HCT116 (cell line): Measurements from ENCODE around the gene SPX. TPM values are rescaled to one million over a fixed set of nuclear protein-coding genes. Genes with fewer than 3 reads are reported as not detected.

Source experiments
- ATAC-seq: fragments of 200-7000 bp; cut with Tn5 transposase; 2 replicates; pipeline ENCODE4 v1.9.1; 2020; ENCODE audit warnings: mild to moderate bottlenecking, moderate library complexity
- BruUV-seq: library from RNA; stranded (reverse); fragments of 400-500 nt; replicated peaks from 2 replicates; lab custom pipeline; 2021; lab: Mats Ljungman, UMichigan
- CTCF ChIA-PET: fragments of 300-600 bp; sonication (Branson Sonifier 250); formaldehyde crosslinking; loops from one replicate; lab custom pipeline; 2021; ENCODE audit warnings: antibody characterized with exemption; lab: Charles Lee
- POLR2A ChIA-PET: fragments of 300-600, 350-600 bp; sonication (Branson Sonifier 250); formaldehyde crosslinking; loops from one replicate; lab custom pipeline; 2021; ENCODE audit warnings: antibody characterized with exemption; lab: Charles Lee
- RAD21 ChIA-PET, 2 experiments: fragments of 300-600 bp; sonication (Branson Sonifier 250); formaldehyde crosslinking; loops; one replicate each; lab custom pipeline; 2023; ENCODE audit warnings: low total read pairs in 2 of 2; ENCODE audit not compliant: uncharacterized antibody in 2 of 2, unreplicated experiment in 2 of 2, low non-redundant PET in 1 of 2; lab: Charles Lee
- DNase-seq: peaks from one replicate; pipeline ENCODE4 v3.0.0-alpha.2; 2010; ENCODE audit warnings: low read depth, low spot score
- H2AFZ ChIP-seq: fragments of 200-600 bp; shearing (Covaris generic), sonication (generic); 2 replicates; pipeline ENCODE4 v1.6.1; 2017; ENCODE audit warnings: low read depth, mixed run types, mixed read lengths, antibody characterized with exemption, low read length; ENCODE audit not compliant: poor library complexity, severe bottlenecking
- H3K27ac ChIP-seq: 2 replicates; pipeline ENCODE4 v1.5.1; 2012; ENCODE audit warnings: low read depth, low read length
- H3K27me3 ChIP-seq: fragments of 200-600 bp; sonication (generic); 2 replicates; pipeline ENCODE4 v1.6.1; 2016; ENCODE audit warnings: mixed run types, low read length, mixed read lengths; ENCODE audit not compliant: insufficient read depth
- H3K36me3 ChIP-seq, 2 experiments: fragments of 200-500 bp in 1 of 2; fragments of 200-600 bp in 1 of 2; sonication (Bioruptor generic) in 1 of 2; sonication (generic) in 1 of 2; 2 replicates each; pipeline versions ENCODE4 v1.5.1 to v1.6.1; 2014 to 2016; ENCODE audit warnings: low read length in 2 of 2, inconsistent platforms in 1 of 2, mixed read lengths in 1 of 2, mixed run types in 1 of 2; ENCODE audit not compliant: insufficient read depth in 2 of 2, control insufficient read depth in 1 of 2
- H3K4me1 ChIP-seq, 2 experiments: fragments of 200-600 bp in 1 of 2; sonication (generic) in 1 of 2; 2 replicates each; pipeline versions ENCODE4 v1.5.1 to v1.6.1; 2012 to 2017; ENCODE audit warnings: low read length in 2 of 2, inconsistent platforms in 1 of 2, mild to moderate bottlenecking in 1 of 2, mixed read lengths in 1 of 2, mixed run types in 1 of 2, moderate library complexity in 1 of 2; ENCODE audit not compliant: insufficient read depth in 2 of 2, control insufficient read depth in 1 of 2
- H3K4me2 ChIP-seq: fragments of 200-600 bp; sonication (generic); 2 replicates; pipeline ENCODE4 v1.6.1; 2017; ENCODE audit warnings: mixed run types, low read length, mixed read lengths
- H3K4me3 ChIP-seq, 2 experiments: fragments of 200-600 bp in 1 of 2; sonication (generic) in 1 of 2; replicated peaks in 1 of 2; 2 replicates each; pipeline ENCODE4 v1.5.1; 2011 to 2016; ENCODE audit warnings: low read length in 2 of 2, control low read depth in 1 of 2, low read depth in 1 of 2, mild to moderate bottlenecking in 1 of 2, mixed read lengths in 1 of 2, mixed run types in 1 of 2
- H3K79me2 ChIP-seq: fragments of 200-600 bp; sonication (generic); 2 replicates; pipeline ENCODE4 v1.6.1; 2017; ENCODE audit warnings: mild to moderate bottlenecking, mixed run types, low read length, moderate library complexity, mixed read lengths; ENCODE audit not compliant: insufficient read depth
- H3K9ac ChIP-seq: fragments of 200-600 bp; sonication (generic); 2 replicates; pipeline ENCODE4 v1.6.1; 2016; ENCODE audit warnings: low read length, mixed read lengths
- H3K9me2 ChIP-seq: fragments of 200-600 bp; sonication (generic), shearing (Covaris generic); 2 replicates; pipeline ENCODE4 v1.6.1; 2017; ENCODE audit warnings: mixed run types, mild to moderate bottlenecking, moderate library complexity; ENCODE audit not compliant: insufficient read depth
- H3K9me3 ChIP-seq, 2 experiments: fragments of 200-500 bp in 1 of 2; fragments of 200-600 bp in 1 of 2; sonication (Bioruptor generic) in 1 of 2; sonication (generic) in 1 of 2; 2 replicates each; pipeline ENCODE4 v1.6.1; 2014 to 2017; ENCODE audit warnings: low read length in 2 of 2, mixed read lengths in 2 of 2, inconsistent platforms in 1 of 2, low read depth in 1 of 2, mild to moderate bottlenecking in 1 of 2, mixed run types in 1 of 2, moderate library complexity in 1 of 2; ENCODE audit not compliant: control insufficient read depth in 1 of 2, insufficient read depth in 1 of 2
- H4K20me1 ChIP-seq: fragments of 200-600 bp; sonication (generic), shearing (Covaris generic); 2 replicates; pipeline ENCODE4 v1.6.1; 2017; ENCODE audit warnings: mixed run types, mild to moderate bottlenecking, moderate library complexity; ENCODE audit not compliant: insufficient read depth
- CBX3 ChIP-seq: IDR thresholded peaks from 2 replicates; pipeline ENCODE4 v1.6.1; 2012; ENCODE audit warnings: low read depth
- CEBPB ChIP-seq: IDR thresholded peaks from 2 replicates; pipeline ENCODE4 v1.6.1; 2012; ENCODE audit warnings: low read depth
- CTCF ChIP-seq, 3 experiments: fragments of 200-600 bp in 1 of 3; sonication (generic) in 1 of 3; IDR thresholded peaks in 2 of 3; conservative IDR thresholded peaks in 1 of 3; 2 replicates each; pipeline ENCODE4 v1.5.1; 2012 to 2017; ENCODE audit warnings: low read depth in 2 of 3, low read length in 2 of 3, antibody characterized with exemption in 1 of 3, borderline replicate concordance in 1 of 3, control low read depth in 1 of 3, mild to moderate bottlenecking in 1 of 3, mixed read lengths in 1 of 3, mixed run types in 1 of 3, moderate library complexity in 1 of 3; ENCODE audit not compliant: insufficient read depth in 1 of 3
- ELF1 ChIP-seq: IDR thresholded peaks from 2 replicates; pipeline ENCODE4 v1.6.1; 2012; ENCODE audit warnings: low read depth, borderline replicate concordance
- MAX ChIP-seq: IDR thresholded peaks from 2 replicates; pipeline ENCODE4 v1.6.1; 2012
- POLR2A ChIP-seq: IDR thresholded peaks from 2 replicates; pipeline ENCODE4 v1.7.0; 2011; ENCODE audit warnings: borderline replicate concordance; ENCODE audit not compliant: insufficient read depth, insufficient read length; ENCODE audit errors: extremely low read depth
- POLR2AphosphoS5 ChIP-seq: IDR thresholded peaks from 2 replicates; pipeline ENCODE4 v1.6.1; 2011; ENCODE audit warnings: mild to moderate bottlenecking, low read depth, low read length, moderate library complexity
- REST ChIP-seq: IDR thresholded peaks from 2 replicates; pipeline ENCODE4 v1.6.1; 2012; ENCODE audit warnings: low read depth
- TCF7L2 ChIP-seq: IDR thresholded peaks from 2 replicates; pipeline ENCODE4 v1.7.0; 2011; ENCODE audit warnings: borderline replicate concordance, inconsistent platforms; ENCODE audit not compliant: insufficient read depth, insufficient read length; ENCODE audit errors: extremely low read depth
- ZNF274 ChIP-seq: fragments of 200-500 bp; sonication (Bioruptor generic); IDR thresholded peaks from 2 replicates; pipeline ENCODE4 v1.6.1; 2014; ENCODE audit warnings: mild to moderate bottlenecking, low read depth, low read length, inconsistent platforms
- intact Hi-C: fragments of 100-400 bp; cut with micrococcal nuclease; formaldehyde crosslinking; loops from 2 replicates; pipeline ENCODE4 v1.10.0; 2022
- total RNA-seq: library from RNA; stranded (reverse); gene quantifications from one replicate; pipeline ENCODE4 v1.2.1, GENCODE V29; 2021; ENCODE audit not compliant: unreplicated experiment

Gene SPX
- total RNA-seq, 1 experiment from 2014 or later = 0.76 TPM

- POLR2A ChIA-PET = no interaction called here
- no peak for DNase-seq
- Histone ChIP-seq H3K27me3 (no peaks in the 10 kb centered on the region), H3K9me2 (no peaks in the 10 kb centered on the region), H3K4me2 (peak overlapping the region; percentile 81), H4K20me1 (no peaks in the 10 kb centered on the region), H3K9me3 (no peaks in the 10 kb centered on the region), H3K79me2 (peaks cover 73% of the 10 kb centered on the region), H3K4me1 (peaks cover 13 to 19% of the 10 kb centered on the region in 2 experiments; a peak in 3 of 4 replicates), H2AFZ (no peak overlapping the region), H3K9ac (peak overlapping the region; percentile 93), H3K4me3 (peak overlapping the region; percentile 81 to 94), H3K36me3 (peaks cover 0 to 1% of the 10 kb centered on the region in 2 experiments; a peak in 1 of 4 replicates), H3K27ac (no peak overlapping the region)
- intact Hi-C loops = no loop called here
- CTCF ChIA-PET = no interaction called here
- no peak for TF ChIP-seq REST
- TF ChIP-seq ZNF274 = no peak
- no peak for TF ChIP-seq POLR2AphosphoS5
- TF ChIP-seq CTCF (IDR thresholded peaks at IDR 0.05 in 2 of 3, conservative IDR thresholded peaks at IDR 0.05 in 1 of 3; ENCODE audit: borderline replicate concordance in 1 of 3, insufficient read depth in 1 of 3, low read depth in 2 of 3, low read length in 2 of 3) = no peak
- no peak for TF ChIP-seq ELF1
- no peak for TF ChIP-seq POLR2A
- no peak for TF ChIP-seq TCF7L2
- no peak for TF ChIP-seq MAX
- no peak for TF ChIP-seq CBX3
- no peak for TF ChIP-seq CEBPB
- no peak for ATAC-seq
- BruUV-seq = TSS peak; percentile 46
- RAD21 ChIA-PET = no interaction called here
These were observed 23.2 kb upstream of the SPX start for GRCh38 chr12:21502872-21503271.
